Bronchial epithelial cell (primary cell): ENCODE results near the gene RAB3GAP1. TPM values are rescaled to one million over a fixed set of nuclear protein-coding genes. Genes with fewer than 3 reads are reported as not detected.

ENCODE experiments used
- DNase-seq: peaks from one replicate; pipeline ENCODE4 v3.0.0-alpha.2; 2010; ENCODE audit warnings: low read depth
- FAIRE-seq: peaks from 2 replicates; lab custom pipeline; 2011; peaks lifted over from hg19 to GRCh38; lab: Jason Lieb, UNC
- H3K27me3 ChIP-seq: 2 replicates; pipeline ENCODE4 v1.5.1; 2011; ENCODE audit warnings: low read length; ENCODE audit not compliant: control insufficient read depth, insufficient read depth
- H3K36me3 ChIP-seq: 2 replicates; pipeline ENCODE4 v1.5.1; 2011; ENCODE audit warnings: low read length; ENCODE audit not compliant: control insufficient read depth, insufficient read depth
- H3K4me3 ChIP-seq: 2 replicates; pipeline ENCODE4 v1.5.1; 2011; ENCODE audit warnings: mild to moderate bottlenecking, low read depth, low read length, control low read depth
- total RNA-seq: library from RNA; depleted of rRNA; stranded (reverse); fragments of >200 nt; gene quantifications from 2 replicates; pipeline ENCODE4 v1.2.1, GENCODE V29; 2014
- TF ChIP-seq, protein P1 (sequence below): IDR thresholded peaks from 2 replicates; pipeline ENCODE4 v1.5.1; 2011; ENCODE audit warnings: mild to moderate bottlenecking, moderate library complexity, low read length, control low read depth, inconsistent platforms; ENCODE audit not compliant: insufficient read depth, severe bottlenecking

RAB3GAP1 gene
- total RNA-seq, 1 donor from 2014 or later, result 120 TPM

GRCh38 chr2:135182190-135182589 lies 130.1 kb downstream of the RAB3GAP1 start:
- FAIRE-seq, result peak; percentile 64
- DNase-seq, result no peak
- Histone ChIP-seq H3K36me3 (no peaks in the 10 kb centered on the region), H3K4me3 (no peak overlapping the region), H3K27me3 (no peaks in the 10 kb centered on the region)
- TF ChIP-seq, protein P1, sequence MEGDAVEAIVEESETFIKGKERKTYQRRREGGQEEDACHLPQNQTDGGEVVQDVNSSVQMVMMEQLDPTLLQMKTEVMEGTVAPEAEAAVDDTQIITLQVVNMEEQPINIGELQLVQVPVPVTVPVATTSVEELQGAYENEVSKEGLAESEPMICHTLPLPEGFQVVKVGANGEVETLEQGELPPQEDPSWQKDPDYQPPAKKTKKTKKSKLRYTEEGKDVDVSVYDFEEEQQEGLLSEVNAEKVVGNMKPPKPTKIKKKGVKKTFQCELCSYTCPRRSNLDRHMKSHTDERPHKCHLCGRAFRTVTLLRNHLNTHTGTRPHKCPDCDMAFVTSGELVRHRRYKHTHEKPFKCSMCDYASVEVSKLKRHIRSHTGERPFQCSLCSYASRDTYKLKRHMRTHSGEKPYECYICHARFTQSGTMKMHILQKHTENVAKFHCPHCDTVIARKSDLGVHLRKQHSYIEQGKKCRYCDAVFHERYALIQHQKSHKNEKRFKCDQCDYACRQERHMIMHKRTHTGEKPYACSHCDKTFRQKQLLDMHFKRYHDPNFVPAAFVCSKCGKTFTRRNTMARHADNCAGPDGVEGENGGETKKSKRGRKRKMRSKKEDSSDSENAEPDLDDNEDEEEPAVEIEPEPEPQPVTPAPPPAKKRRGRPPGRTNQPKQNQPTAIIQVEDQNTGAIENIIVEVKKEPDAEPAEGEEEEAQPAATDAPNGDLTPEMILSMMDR, result no peak

DNA sequence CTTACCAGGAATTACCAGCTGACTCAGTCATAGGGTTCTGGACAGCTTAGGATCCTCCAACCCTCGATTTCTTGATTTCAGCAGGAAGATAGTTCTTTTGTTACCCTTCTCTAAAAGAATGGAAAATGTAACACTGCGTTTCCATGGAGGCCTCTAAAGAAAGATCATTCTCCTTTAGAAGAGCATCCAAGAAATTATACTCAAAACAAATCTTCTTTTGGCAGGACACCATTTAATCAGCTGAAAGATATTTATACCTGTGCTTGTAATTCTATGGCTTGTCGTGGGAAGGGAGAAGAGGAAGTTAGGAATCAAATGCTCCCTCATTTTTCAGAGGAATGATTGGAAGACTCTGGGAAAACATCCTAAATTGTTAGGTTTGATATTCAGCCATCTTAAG lies 130.5 kb downstream of the RAB3GAP1 start:
- Histone ChIP-seq H3K4me3 (no peak overlapping the region), H3K36me3 (no peaks in the 10 kb centered on the region), H3K27me3 (no peaks in the 10 kb centered on the region)
- TF ChIP-seq, protein P1, result no peak
- FAIRE-seq (no peak), DNase-seq (no peak)

- peak; percentile 60 for DNase-seq
- no peak for FAIRE-seq
- TF ChIP-seq, protein P1, result no peak
- Histone ChIP-seq H3K4me3 (no peak overlapping the region), H3K36me3 (no peaks in the 10 kb centered on the region), H3K27me3 (no peaks in the 10 kb centered on the region)
Observed at GRCh38 chr2:135183822-135184221, 131.7 kb downstream of the RAB3GAP1 start.

DNA sequence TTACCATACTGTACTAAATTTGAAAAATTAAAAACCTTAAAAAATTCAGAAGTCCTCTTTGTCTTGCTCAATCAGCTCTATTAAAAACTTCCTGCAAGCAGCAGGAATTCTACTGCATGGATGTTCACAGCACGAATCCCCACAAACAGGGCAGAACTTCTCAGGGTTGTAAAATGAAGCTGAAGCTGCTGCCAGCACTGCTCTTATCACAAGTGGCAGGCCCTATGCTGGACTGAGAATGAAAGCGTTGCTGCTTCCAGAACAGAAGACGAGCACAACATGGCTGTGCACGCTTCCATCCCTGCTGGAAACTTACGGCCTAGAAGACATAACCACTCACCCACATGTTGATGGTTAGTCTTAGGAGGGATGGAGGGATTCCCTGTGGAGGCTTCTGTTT lies 134.0 kb downstream of the RAB3GAP1 start:
- Histone ChIP-seq H3K4me3 (no peak overlapping the region), H3K36me3 (no peaks in the 10 kb centered on the region), H3K27me3 (no peaks in the 10 kb centered on the region)
- DNase-seq (no peak), FAIRE-seq (no peak)
- TF ChIP-seq, protein P1, result no peak

DNA sequence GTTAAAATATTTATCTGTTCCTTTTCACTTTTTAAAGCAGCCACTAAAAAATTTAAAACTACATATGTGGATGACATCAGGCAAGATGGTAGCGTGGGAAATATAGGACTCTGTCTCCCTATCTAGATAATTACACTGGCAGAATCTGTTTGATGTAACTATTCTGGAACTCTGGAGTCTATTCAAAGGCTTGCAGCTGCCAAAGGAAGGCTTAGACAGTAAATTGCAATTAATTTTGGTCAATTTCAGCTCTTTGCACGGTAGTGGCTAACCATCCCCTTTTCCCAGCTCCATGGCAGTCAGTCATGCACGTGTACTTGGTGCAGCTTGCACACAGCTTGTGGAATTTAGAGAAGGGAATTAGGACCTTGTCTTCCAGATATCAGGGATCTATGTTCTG lies 135.2 kb downstream of the RAB3GAP1 start:
- no peaks in the 10 kb centered on the region for H3K27me3 ChIP-seq
- no peak overlapping the region for H3K4me3 ChIP-seq
- TF ChIP-seq, protein P1, result no peak
- H3K36me3 ChIP-seq, result no peaks in the 10 kb centered on the region
- DNase-seq, result no peak
- FAIRE-seq, result no peak

- Histone ChIP-seq H3K4me3 (no peak overlapping the region), H3K36me3 (no peaks in the 10 kb centered on the region), H3K27me3 (no peaks in the 10 kb centered on the region)
- FAIRE-seq (no peak), DNase-seq (no peak)
- TF ChIP-seq, protein P1, result no peak
Observed at GRCh38 chr2:135189148-135189547, 137.1 kb downstream of the RAB3GAP1 start.
